Measurements from ENCODE around the gene WFIKKN1. TPM values are rescaled to one million over a fixed set of nuclear protein-coding genes. Genes with fewer than 3 reads are reported as not detected.

Gene WFIKKN1
- polyA plus RNA-seq, 3 donors, result 0.76 TPM; not detected in 2

- H3K36me3 ChIP-seq (replicated peaks in 1 of 2; ENCODE audit: control insufficient read depth in 1 of 2, insufficient read depth in 2 of 2, low read length in 2 of 2), result peaks cover 48 to 62% of the 10 kb centered on the region in 2 donors
- Mint-ChIP-seq H3K27me3 (ENCODE audit: low read depth in 3 of 3) (peaks cover 0 to 1% (median 0%) of the 10 kb centered on the region in 3 donors), H3K9me3 (peaks cover 0 to 3% (median 0%) of the 10 kb centered on the region in 7 donors), H3K36me3 (peaks cover 33 to 83% of the 10 kb centered on the region in 2 donors), H3K27ac (no peak overlapping the region), H3K4me3 (no peak overlapping the region), H3K4me1 (no peaks in the 10 kb centered on the region)
- no peaks in the 10 kb centered on the region for H3K4me1 ChIP-seq (ENCODE audit: control insufficient read depth in 1 of 2, insufficient read depth in 2 of 2, low read length in 2 of 2)
- no peaks in the 10 kb centered on the region for H3K9me3 ChIP-seq (replicated peaks in 1 of 2; ENCODE audit: control insufficient read depth in 1 of 2, insufficient read depth in 1 of 2, low read length in 2 of 2)
- peaks cover 39% of the 10 kb centered on the region for H3K79me2 ChIP-seq (ENCODE audit: insufficient read depth, low read length)
- DNase-seq, result no peak
- H3K4me2 ChIP-seq (replicated peaks; ENCODE audit: extremely low read depth, low read length, poor library complexity, severe bottlenecking), result no peak overlapping the region
- H3K27me3 ChIP-seq (ENCODE audit: control insufficient read depth in 2 of 2, insufficient read depth in 2 of 2, low read length in 2 of 2), result no peaks in the 10 kb centered on the region
- H3K4me3 ChIP-seq (replicated peaks in 1 of 3; ENCODE audit: low read depth in 2 of 3, low read length in 3 of 3), result no peak overlapping the region
- TF ChIP-seq CTCF (IDR thresholded peaks at IDR 0.05), result no peak
- peaks cover 81% of the 10 kb centered on the region for H4K20me1 ChIP-seq (ENCODE audit: insufficient read depth, low read length)
- no peak overlapping the region for H2AFZ ChIP-seq (ENCODE audit: insufficient read depth, low read depth, low read length, poor library complexity, severe bottlenecking)
- intact Hi-C loops (cut with micrococcal nuclease), result no loop called here
- H3K9ac ChIP-seq (ENCODE audit: insufficient read depth, low read length, poor library complexity, severe bottlenecking), result no peak overlapping the region
- H3K27ac ChIP-seq (ENCODE audit: low read depth in 1 of 2, low read length in 2 of 2), result no peak overlapping the region
- WGBS (ENCODE audit: insufficient coverage), result 93% methylated on average over 10 of the region's 17 CpGs
Observed at GRCh38 chr16:622920-623280, 7.9 kb upstream of the WFIKKN1 start.

GRCh38 chr16:624526-625070 lies 6.2 kb upstream of the WFIKKN1 start:
- no peaks in the 10 kb centered on the region for H3K27me3 ChIP-seq (ENCODE audit: control insufficient read depth in 2 of 2, insufficient read depth in 2 of 2, low read length in 2 of 2)
- no peak for DNase-seq
- WGBS (ENCODE audit: insufficient coverage), result 96% methylated on average over 10 of the region's 10 CpGs
- no peak overlapping the region for H3K4me3 Mint-ChIP-seq
- no peak overlapping the region for H3K27ac Mint-ChIP-seq
- intact Hi-C loops (cut with micrococcal nuclease), result no loop called here
- H3K4me3 ChIP-seq (replicated peaks in 1 of 3; ENCODE audit: low read depth in 2 of 3, low read length in 3 of 3), result no peak overlapping the region
- H3K4me1 ChIP-seq (ENCODE audit: control insufficient read depth in 1 of 2, insufficient read depth in 2 of 2, low read length in 2 of 2), result peaks cover 0 to 2% of the 10 kb centered on the region in 2 donors
- H3K79me2 ChIP-seq (ENCODE audit: insufficient read depth, low read length), result peaks cover 25% of the 10 kb centered on the region
- no peaks in the 10 kb centered on the region for H3K9me3 ChIP-seq (replicated peaks in 1 of 2; ENCODE audit: control insufficient read depth in 1 of 2, insufficient read depth in 1 of 2, low read length in 2 of 2)
- peaks cover 2% of the 10 kb centered on the region for H3K4me1 Mint-ChIP-seq
- H3K9me3 Mint-ChIP-seq, result peaks cover 0 to 3% (median 0%) of the 10 kb centered on the region in 7 donors
- TF ChIP-seq CTCF (IDR thresholded peaks at IDR 0.05), result no peak
- H3K27me3 Mint-ChIP-seq (ENCODE audit: low read depth in 3 of 3), result peaks cover 0 to 2% (median 1%) of the 10 kb centered on the region in 3 donors
- H3K9ac ChIP-seq (ENCODE audit: insufficient read depth, low read length, poor library complexity, severe bottlenecking), result no peak overlapping the region
- H3K4me2 ChIP-seq (replicated peaks; ENCODE audit: extremely low read depth, low read length, poor library complexity, severe bottlenecking), result no peak overlapping the region
- H2AFZ ChIP-seq (ENCODE audit: insufficient read depth, low read depth, low read length, poor library complexity, severe bottlenecking), result no peak overlapping the region
- H3K27ac ChIP-seq (ENCODE audit: low read depth in 1 of 2, low read length in 2 of 2), result no peak overlapping the region
- peaks cover 38 to 79% of the 10 kb centered on the region in 2 donors for H3K36me3 Mint-ChIP-seq
- H4K20me1 ChIP-seq (ENCODE audit: insufficient read depth, low read length), result peaks cover 81% of the 10 kb centered on the region
- H3K36me3 ChIP-seq (replicated peaks in 1 of 2; ENCODE audit: control insufficient read depth in 1 of 2, insufficient read depth in 2 of 2, low read length in 2 of 2), result peaks cover 52 to 68% of the 10 kb centered on the region in 2 donors
